GM23248 (cell line): ENCODE measurements around the gene CHST7. TPM values are rescaled to one million over a fixed set of nuclear protein-coding genes. Genes with fewer than 3 reads are reported as not detected.

Source experiments
- DNase-seq: peaks from one replicate; pipeline ENCODE4 v3.0.0-alpha.2; 2015
- H2AFZ ChIP-seq: fragments of 200-600 bp; sonication (generic); 2 replicates; pipeline ENCODE4 v1.6.1; 2016; ENCODE audit warnings: antibody characterized with exemption
- H3F3A ChIP-seq: fragments of 200-600 bp; sonication (generic); 2 replicates; pipeline ENCODE4 v1.6.1; 2016; ENCODE audit warnings: mild to moderate bottlenecking, antibody characterized with exemption, mixed run types; ENCODE audit not compliant: insufficient read depth
- H3K27ac ChIP-seq: fragments of 200-600 bp; sonication (generic); 2 replicates; pipeline ENCODE4 v1.5.1; 2016; ENCODE audit warnings: mild to moderate bottlenecking
- H3K27me3 ChIP-seq: fragments of 200-600 bp; sonication (generic); replicated peaks from 2 replicates; pipeline ENCODE4 v1.6.1; 2016; ENCODE audit warnings: mild to moderate bottlenecking; ENCODE audit not compliant: insufficient read depth
- H3K36me3 ChIP-seq: fragments of 200-600 bp; sonication (generic); 2 replicates; pipeline ENCODE4 v1.6.1; 2016; ENCODE audit warnings: low read depth, mild to moderate bottlenecking
- H3K4me1 ChIP-seq: fragments of 200-600 bp; sonication (generic); 2 replicates; pipeline ENCODE4 v1.6.1; 2016; ENCODE audit warnings: mild to moderate bottlenecking; ENCODE audit not compliant: insufficient read depth
- H3K4me2 ChIP-seq: fragments of 200-600 bp; sonication (generic); one replicate; pipeline ENCODE4 v1.6.1; 2016; ENCODE audit warnings: mild to moderate bottlenecking; ENCODE audit not compliant: unreplicated experiment
- H3K4me3 ChIP-seq: fragments of 200-600 bp; sonication (generic); 2 replicates; pipeline ENCODE4 v1.5.1; 2016; ENCODE audit warnings: mild to moderate bottlenecking
- H3K79me2 ChIP-seq: fragments of 200-600 bp; sonication (generic); 2 replicates; pipeline ENCODE4 v1.6.1; 2016; ENCODE audit warnings: mild to moderate bottlenecking; ENCODE audit not compliant: insufficient read depth
- H3K9ac ChIP-seq: fragments of 200-600 bp; sonication (generic); 2 replicates; pipeline ENCODE4 v1.6.1; 2016; ENCODE audit warnings: mild to moderate bottlenecking
- H3K9me2 ChIP-seq: fragments of 200-600 bp; sonication (generic); 2 replicates; pipeline ENCODE4 v1.6.1; 2016; ENCODE audit warnings: mixed run types, mild to moderate bottlenecking, moderate library complexity; ENCODE audit not compliant: insufficient read depth
- H3K9me3 ChIP-seq: fragments of 200-600 bp; sonication (generic); one replicate; pipeline ENCODE4 v1.6.1; 2017; ENCODE audit warnings: low read depth
- H4K20me1 ChIP-seq: fragments of 200-600 bp; sonication (generic); 2 replicates; pipeline ENCODE4 v1.6.0; 2016; ENCODE audit not compliant: insufficient read depth
- EZH2 ChIP-seq: fragments of 200-600 bp; sonication (generic); IDR thresholded peaks from 2 replicates; pipeline ENCODE4 v1.6.1; 2018; ENCODE audit warnings: antibody characterized with exemption, mild to moderate bottlenecking; ENCODE audit not compliant: insufficient read depth, poor library complexity, severe bottlenecking
- EZH2phosphoT487 ChIP-seq: fragments of 200-600 bp; sonication (generic); IDR thresholded peaks from 2 replicates; pipeline ENCODE4 v1.6.1; 2018; ENCODE audit warnings: antibody characterized with exemption, moderate library complexity, mild to moderate bottlenecking, low read depth; ENCODE audit not compliant: insufficient read depth
- WGBS, 2 experiments: methylation state at CpG; one replicate each; pipeline ENCODE4 v1.1.6; 2015 to 2017; ENCODE audit warnings: low lambda C conversion rate in 2 of 2, low coverage in 1 of 2; ENCODE audit errors: missing lambda C conversion rate in 2 of 2; 5-methylcytosine and 5-hydroxymethylcytosine counted together
- in situ Hi-C: fragments of 300-500 bp; cut with MboI; formaldehyde crosslinking; loops from 2 replicates; pipeline ENCODE4 v1.15.0; 2020
- polyA plus RNA-seq: library from polyadenylated mRNA; unstranded; fragments of >200 nt; fragmentation: Nextera tagmentation; extraction: Ambion mirVana; gene quantifications from 2 replicates; pipeline ENCODE4 v1.2.1, GENCODE V29; 2016
- total RNA-seq: library from RNA; depleted of rRNA; stranded (reverse); fragments of >200 nt; shearing (Covaris generic); gene quantifications from 2 replicates; pipeline ENCODE4 v1.2.3, GENCODE V29; 2014

CHST7 gene
- total and polyA plus RNA-seq, 2 experiments from 2014 or later = 9.3 to 17.5 TPM

GRCh38 chrX:46635186-46635585 lies 61.6 kb downstream of the CHST7 start:
- no peaks in the 10 kb centered on the region for H3K79me2 ChIP-seq
- H3K4me3 ChIP-seq = no peak overlapping the region
- peaks cover 24% of the 10 kb centered on the region; the same call in 1 of the 2 replicates for H3F3A ChIP-seq
- H3K4me2 ChIP-seq = no peak overlapping the region
- no peaks in the 10 kb centered on the region; the same call in 1 of the 2 replicates for H4K20me1 ChIP-seq
- 100% methylated on average over 2 of the region's 2 CpGs for WGBS, 2 experiments
- no peak overlapping the region for H3K9ac ChIP-seq
- no peak overlapping the region for H2AFZ ChIP-seq
- no peak overlapping the region for H3K27ac ChIP-seq
- no peaks in the 10 kb centered on the region for H3K9me3 ChIP-seq
- no peak for TF ChIP-seq EZH2
- TF ChIP-seq EZH2phosphoT487 = no peak
- peaks cover 39% of the 10 kb centered on the region for H3K4me1 ChIP-seq
- no peaks in the 10 kb centered on the region for H3K9me2 ChIP-seq
- no peaks in the 10 kb centered on the region for H3K36me3 ChIP-seq
- in situ Hi-C loops = no loop called here
- no peak for DNase-seq
- no peaks in the 10 kb centered on the region for H3K27me3 ChIP-seq

- Histone ChIP-seq H3K4me2 (no peak overlapping the region), H3K4me3 (no peak overlapping the region), H3K27ac (no peak overlapping the region), H3F3A (peaks cover 24% of the 10 kb centered on the region; the same call in 1 of the 2 replicates), H4K20me1 (no peaks in the 10 kb centered on the region), H2AFZ (no peak overlapping the region), H3K9ac (no peak overlapping the region), H3K79me2 (no peaks in the 10 kb centered on the region), H3K27me3 (no peaks in the 10 kb centered on the region), H3K36me3 (no peaks in the 10 kb centered on the region), H3K9me2 (no peaks in the 10 kb centered on the region), H3K4me1 (peaks cover 36% of the 10 kb centered on the region), H3K9me3 (no peaks in the 10 kb centered on the region)
- in situ Hi-C loops = no loop called here
- WGBS, 2 experiments = 79% methylated on average over 6 of the region's 6 CpGs
- DNase-seq = no peak
- no peak for TF ChIP-seq EZH2phosphoT487
- TF ChIP-seq EZH2 = no peak
Observed at GRCh38 chrX:46636223-46636622, 62.7 kb downstream of the CHST7 start.

GRCh38 chrX:46637938-46638337 lies 64.4 kb downstream of the CHST7 start:
- peak; percentile 39 for DNase-seq
- no peaks in the 10 kb centered on the region for H3K79me2 ChIP-seq
- in situ Hi-C loops = no loop called here
- peak overlapping the region; percentile 8; the same call in 1 of the 2 replicates for H3K9ac ChIP-seq
- H3K4me3 ChIP-seq = no peak overlapping the region
- no peaks in the 10 kb centered on the region for H3K9me3 ChIP-seq
- peaks cover 36% of the 10 kb centered on the region for H3K4me1 ChIP-seq
- no peak overlapping the region for H3K4me2 ChIP-seq
- no peak overlapping the region for H3K27ac ChIP-seq
- TF ChIP-seq EZH2phosphoT487 = no peak
- no peak for TF ChIP-seq EZH2
- WGBS, 2 experiments = 11 to 15% methylated on average over 2 of the region's 2 CpGs
- H3K27me3 ChIP-seq = no peaks in the 10 kb centered on the region
- no peaks in the 10 kb centered on the region for H3K9me2 ChIP-seq
- no peak overlapping the region for H2AFZ ChIP-seq
- H3K36me3 ChIP-seq = no peaks in the 10 kb centered on the region
- H4K20me1 ChIP-seq = no peaks in the 10 kb centered on the region
- H3F3A ChIP-seq = peaks cover 24% of the 10 kb centered on the region; the same call in 1 of the 2 replicates

GRCh38 chrX:46642145-46642544 lies 68.6 kb downstream of the CHST7 start:
- no peaks in the 10 kb centered on the region for H3K9me3 ChIP-seq
- no peaks in the 10 kb centered on the region; the same call in 1 of the 2 replicates for H3K36me3 ChIP-seq
- no peak overlapping the region for H3K4me2 ChIP-seq
- H3K27me3 ChIP-seq = no peaks in the 10 kb centered on the region
- no peaks in the 10 kb centered on the region for H3K79me2 ChIP-seq
- TF ChIP-seq EZH2 = no peak
- no peak for TF ChIP-seq EZH2phosphoT487
- WGBS, 2 experiments = 61 to 62% methylated on average over 4 of the region's 4 CpGs
- H3F3A ChIP-seq = peaks cover 17% of the 10 kb centered on the region; the same call in 1 of the 2 replicates
- DNase-seq = peak; percentile 36
- H4K20me1 ChIP-seq = no peaks in the 10 kb centered on the region
- H3K4me1 ChIP-seq = peaks cover 11% of the 10 kb centered on the region
- H3K27ac ChIP-seq = no peak overlapping the region
- H3K4me3 ChIP-seq = no peak overlapping the region
- H2AFZ ChIP-seq = no peak overlapping the region
- in situ Hi-C loops = no loop called here
- H3K9me2 ChIP-seq = no peaks in the 10 kb centered on the region
- H3K9ac ChIP-seq = no peak overlapping the region
